Ishikawa (cell line): ENCODE results near the gene DCUN1D2.

Experiments
- CREB1 ChIP-seq: IDR thresholded peaks from 2 replicates; pipeline ENCODE4 v1.6.1; 2012; ENCODE audit warnings: low read depth
- EGR1 ChIP-seq: IDR thresholded peaks from 2 replicates; pipeline ENCODE4 v1.6.1; 2012
- EP300 ChIP-seq: IDR thresholded peaks from 2 replicates; pipeline ENCODE4 v1.6.1; 2012; ENCODE audit warnings: borderline replicate concordance
- REST ChIP-seq: IDR thresholded peaks from 2 replicates; pipeline ENCODE4 v1.6.1; 2012; ENCODE audit warnings: low read depth, mild to moderate bottlenecking
- TAF1 ChIP-seq: IDR thresholded peaks from 2 replicates; pipeline ENCODE4 v1.6.1; 2012; ENCODE audit warnings: low read depth, mild to moderate bottlenecking
- TEAD4 ChIP-seq: IDR thresholded peaks from 2 replicates; pipeline ENCODE4 v1.6.1; 2012
- YY1 ChIP-seq: IDR thresholded peaks from 2 replicates; pipeline ENCODE4 v1.6.1; 2012; ENCODE audit warnings: low read depth
- ZBTB7A ChIP-seq: IDR thresholded peaks from 2 replicates; pipeline ENCODE4 v1.6.1; 2012; ENCODE audit warnings: low read depth
- TF ChIP-seq, protein P1 (sequence below): IDR thresholded peaks from 2 replicates; pipeline ENCODE4 v1.6.1; 2012

GRCh38 chr13:113407103-113407530, 83.4 kb downstream of the DCUN1D2 start:
- TF ChIP-seq YY1: no peak
- TF ChIP-seq, protein P1, sequence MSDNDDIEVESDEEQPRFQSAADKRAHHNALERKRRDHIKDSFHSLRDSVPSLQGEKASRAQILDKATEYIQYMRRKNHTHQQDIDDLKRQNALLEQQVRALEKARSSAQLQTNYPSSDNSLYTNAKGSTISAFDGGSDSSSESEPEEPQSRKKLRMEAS: no peak
- TF ChIP-seq ZBTB7A: no peak
- no peak for TF ChIP-seq EGR1
- TF ChIP-seq CREB1: no peak
- TF ChIP-seq TEAD4: no peak
- TF ChIP-seq REST: no peak
- no peak for TF ChIP-seq TAF1
- no peak for TF ChIP-seq EP300
